ENCODE results near the gene MRPS34. TPM values are rescaled to one million over a fixed set of nuclear protein-coding genes. Genes with fewer than 3 reads are reported as not detected.

The MRPS34 gene
- total RNA-seq, 2 donors from 2014 or later = 51.4 to 99.6 TPM

GRCh38 chr16:1729445-1729844 is 43.5 kb downstream of the MRPS34 start:
- no peak for DNase-seq
- WGBS, 2 donors = 95 to 96% methylated on average over 31 to 32 of the region's 35 CpGs
- TF ChIP-seq POLR2A (IDR thresholded peaks at IDR 0.05) = no peak
- TF ChIP-seq CTCF (IDR thresholded peaks at IDR 0.05) = no peak
- intact Hi-C loops (cut with DNase I) = no loop called here
- no peak overlapping the region for H3K27ac ChIP-seq
- no peaks in the 10 kb centered on the region for H3K9me3 ChIP-seq
- H3K27me3 ChIP-seq = no peaks in the 10 kb centered on the region
- no peak overlapping the region for H3K4me3 ChIP-seq
- peaks cover 6 to 20% of the 10 kb centered on the region in 2 donors for H3K36me3 ChIP-seq (replicated peaks in 1 of 2; ENCODE audit: insufficient read depth in 1 of 2, low read depth in 2 of 2)
- no peak for ATAC-seq
- H3K4me1 ChIP-seq = no peaks in the 10 kb centered on the region

- no peak for DNase-seq
- Histone ChIP-seq H3K36me3 (replicated peaks in 1 of 2; ENCODE audit: insufficient read depth in 1 of 2, low read depth in 2 of 2) (peaks cover 6 to 16% of the 10 kb centered on the region in 2 donors), H3K9me3 (no peaks in the 10 kb centered on the region), H3K27me3 (no peaks in the 10 kb centered on the region), H3K4me3 (no peak overlapping the region), H3K4me1 (no peaks in the 10 kb centered on the region), H3K27ac (no peak overlapping the region)
- intact Hi-C loops (cut with DNase I) = no loop called here
- 90 to 97% methylated on average over 13 to 18 of the region's 18 CpGs for WGBS, 2 donors
- TF ChIP-seq CTCF (IDR thresholded peaks at IDR 0.05) = no peak
- no peak for TF ChIP-seq POLR2A (IDR thresholded peaks at IDR 0.05)
- ATAC-seq = no peak
These were observed 43.9 kb downstream of the MRPS34 start for GRCh38 chr16:1729026-1729425.

- no peak for TF ChIP-seq CTCF (IDR thresholded peaks at IDR 0.05)
- TF ChIP-seq POLR2A (IDR thresholded peaks at IDR 0.05) = no peak
- no peak overlapping the region for H3K27ac ChIP-seq
- no peaks in the 10 kb centered on the region for H3K27me3 ChIP-seq
- no peak overlapping the region for H3K4me3 ChIP-seq
- ATAC-seq (no peak), DNase-seq (no peak)
- H3K9me3 ChIP-seq = no peaks in the 10 kb centered on the region
- H3K36me3 ChIP-seq (replicated peaks in 1 of 2; ENCODE audit: insufficient read depth in 1 of 2, low read depth in 2 of 2) = peaks cover 6 to 9% of the 10 kb centered on the region in 2 donors
- H3K4me1 ChIP-seq = peaks cover 6% of the 10 kb centered on the region
- intact Hi-C loops (cut with DNase I) = no loop called here
- 90 to 93% methylated on average over 11 to 34 of the region's 37 CpGs for WGBS, 2 donors
These were observed 45.0 kb downstream of the MRPS34 start for GRCh38 chr16:1727651-1728624.

GRCh38 chr16:1726661-1727502 is 46.1 kb downstream of the MRPS34 start:
- Histone ChIP-seq H3K36me3 (replicated peaks in 1 of 2; ENCODE audit: insufficient read depth in 1 of 2, low read depth in 2 of 2) (peaks cover 5 to 6% of the 10 kb centered on the region in 2 donors), H3K27me3 (no peaks in the 10 kb centered on the region), H3K9me3 (no peaks in the 10 kb centered on the region), H3K4me3 (no peak overlapping the region), H3K27ac (no peak overlapping the region), H3K4me1 (peaks cover 16% of the 10 kb centered on the region)
- TF ChIP-seq POLR2A (IDR thresholded peaks at IDR 0.05) (no peak), CTCF (IDR thresholded peaks at IDR 0.05) (no peak)
- DNase-seq (no peak), ATAC-seq (no peak)
- 89 to 93% methylated on average over 25 to 32 of the region's 32 CpGs for WGBS, 2 donors
- intact Hi-C loops (cut with DNase I) = no loop called here

Data from body of pancreas (tissue), 4 donors.